Measurements from ENCODE around the gene UBE2O.

Gene UBE2O

GRCh38 chr17:76414334-76415295, 38.3 kb downstream of the UBE2O start:
- DNase-seq (ENCODE audit: low read depth) = peak; percentile 58

GRCh38 chr17:76411247-76411646, 41.7 kb downstream of the UBE2O start:
- no peak for DNase-seq (ENCODE audit: low read depth)

- DNase-seq (ENCODE audit: low read depth) = no peak
Measured at GRCh38 chr17:76410328-76410965, 42.5 kb downstream of the UBE2O start.

GRCh38 chr17:76408037-76408849, 44.7 kb downstream of the UBE2O start:
- DNase-seq (ENCODE audit: low read depth) = no peak

GRCh38 chr17:76407509-76407908, 45.4 kb downstream of the UBE2O start:
- no peak for DNase-seq (ENCODE audit: low read depth)

GRCh38 chr17:76405967-76406647, 46.8 kb downstream of the UBE2O start:
- no peak for DNase-seq (ENCODE audit: low read depth)

GRCh38 chr17:76405607-76405966, 47.4 kb downstream of the UBE2O start:
- no peak for DNase-seq (ENCODE audit: low read depth)

- DNase-seq (ENCODE audit: low read depth) = no peak
Measured at GRCh38 chr17:76404976-76405563, 47.9 kb downstream of the UBE2O start.

- no peak for DNase-seq (ENCODE audit: low read depth)
Measured at GRCh38 chr17:76404256-76404655, 48.7 kb downstream of the UBE2O start.

- no peak for DNase-seq (ENCODE audit: low read depth)
Measured at GRCh38 chr17:76402711-76403110, 50.2 kb downstream of the UBE2O start.

GRCh38 chr17:76399175-76400172, 53.5 kb downstream of the UBE2O start:
- no peak for DNase-seq (ENCODE audit: low read depth)

- no peak for DNase-seq (ENCODE audit: low read depth)
Measured at GRCh38 chr17:76398523-76399174, 54.3 kb downstream of the UBE2O start.

- peak; percentile 83 for DNase-seq (ENCODE audit: low read depth)
Measured at GRCh38 chr17:76397687-76398522, 55.0 kb downstream of the UBE2O start.

GRCh38 chr17:76397184-76397583, 55.8 kb downstream of the UBE2O start:
- no peak for DNase-seq (ENCODE audit: low read depth)

- DNase-seq (ENCODE audit: low read depth) = no peak
Measured at GRCh38 chr17:76395980-76396379, 57.0 kb downstream of the UBE2O start.

GRCh38 chr17:76394166-76394565, 58.8 kb downstream of the UBE2O start:
- DNase-seq (ENCODE audit: low read depth) = no peak

- no peak for DNase-seq (ENCODE audit: low read depth)
Measured at GRCh38 chr17:76391200-76391715, 61.7 kb downstream of the UBE2O start.

- DNase-seq (ENCODE audit: low read depth) = no peak
Measured at GRCh38 chr17:76390003-76390421, 62.9 kb downstream of the UBE2O start.

All from fibroblast of the conjunctiva (primary cell).